HepG2 (cell line): ENCODE results near the gene NPHS1. TPM values are rescaled to one million over a fixed set of nuclear protein-coding genes. Genes with fewer than 3 reads are reported as not detected.
A peak's percentile ranks its signal among the peaks of the same experiment; 100 is the strongest.

Experiments
- ATAC-seq: fragments of 200-7000 bp; cut with Tn5 transposase; 3 replicates; pipeline ENCODE4 v1.9.1; 2020; ENCODE audit warnings: mild to moderate bottlenecking, moderate library complexity
- BruUV-seq: library from RNA; stranded (reverse); fragments of 400-500 nt; replicated peaks from 2 replicates; lab custom pipeline; 2021; lab: Mats Ljungman, UMichigan
- CTCF ChIA-PET: fragments of 300-600 bp; formaldehyde crosslinking; extraction: SDS; loops from one replicate; lab custom pipeline; 2021; ENCODE audit warnings: low total read pairs, inconsistent platforms, low intra/inter-chr PET ratio; lab: Yijun Ruan, JAX
- POLR2A ChIA-PET: fragments of 350-600 bp; sonication (Branson Sonifier 250); formaldehyde crosslinking; loops from one replicate; lab custom pipeline; 2020; ENCODE audit warnings: antibody characterized with exemption, inconsistent platforms; lab: Yijun Ruan, JAX
- DNase-seq: peaks from one replicate; pipeline ENCODE4 v3.0.0-alpha.2; 2015; ENCODE audit warnings: low spot score
- FAIRE-seq: peaks from 3 replicates; lab custom pipeline; 2011; peaks lifted over from hg19 to GRCh38; lab: Jason Lieb, UNC
- H2AFZ ChIP-seq: one replicate; pipeline ENCODE4 v1.6.1; 2011; ENCODE audit warnings: low read length, inconsistent platforms
- H3K27ac ChIP-seq: fragments of 300-600 bp; 3 replicates; pipeline ENCODE4 v1.8.0; 2011; ENCODE audit warnings: mixed run types, mild to moderate bottlenecking, mixed read lengths, low read length, inconsistent platforms; ENCODE audit not compliant: insufficient read depth; ENCODE audit errors: extremely low read length
- H3K27me3 ChIP-seq, 2 experiments: fragments of 200-600 bp in 1 of 2; 2 replicates in 1 of 2; 3 replicates in 1 of 2; pipeline versions ENCODE4 v1.6.0 to v1.8.0; 2011; ENCODE audit warnings: low read length in 2 of 2, mild to moderate bottlenecking in 2 of 2, moderate library complexity in 2 of 2, inconsistent platforms in 1 of 2; ENCODE audit not compliant: insufficient read depth in 2 of 2, control insufficient read depth in 1 of 2
- H3K36me3 ChIP-seq, 2 experiments: fragments of 200-600 bp in 1 of 2; replicated peaks in 1 of 2; 2 replicates in 1 of 2; 3 replicates in 1 of 2; pipeline versions ENCODE4 v1.5.1 to v1.8.0; 2011; ENCODE audit warnings: low read length in 2 of 2, inconsistent platforms in 1 of 2; ENCODE audit not compliant: insufficient read depth in 2 of 2, control insufficient read depth in 1 of 2
- H3K4me1 ChIP-seq: 2 replicates; pipeline ENCODE4 v1.5.1; 2012; ENCODE audit warnings: low read length, inconsistent platforms; ENCODE audit not compliant: insufficient read depth
- H3K4me2 ChIP-seq: 2 replicates; pipeline ENCODE4 v1.6.0; 2011; ENCODE audit warnings: low read depth, low read length, inconsistent platforms
- H3K4me3 ChIP-seq, 3 experiments: fragments of 200-600 bp in 1 of 3; sonication (generic), shearing (Covaris generic) in 1 of 3; replicated peaks in 1 of 3; 2 replicates each; pipeline ENCODE4 v1.5.1; 2011 to 2016; ENCODE audit warnings: low read length in 3 of 3, inconsistent platforms in 2 of 3, low read depth in 2 of 3, mild to moderate bottlenecking in 2 of 3, control low read depth in 1 of 3, mixed read lengths in 1 of 3; ENCODE audit not compliant: insufficient read depth in 1 of 3
- H3K79me2 ChIP-seq: one replicate; pipeline ENCODE4 v1.6.1; 2011; ENCODE audit warnings: low read length, inconsistent platforms; ENCODE audit not compliant: insufficient read depth
- H3K9ac ChIP-seq: 2 replicates; pipeline ENCODE4 v1.6.0; 2011; ENCODE audit warnings: mild to moderate bottlenecking, low read depth, low read length, inconsistent platforms; ENCODE audit not compliant: insufficient read depth
- H3K9me3 ChIP-seq: 2 replicates; pipeline ENCODE4 v1.5.1; 2012; ENCODE audit warnings: mild to moderate bottlenecking, low read length
- H4K20me1 ChIP-seq: 2 replicates; pipeline ENCODE4 v1.6.0; 2011; ENCODE audit warnings: inconsistent platforms, mild to moderate bottlenecking, low read length, moderate library complexity; ENCODE audit not compliant: insufficient read depth
- BRF2 ChIP-seq: sonication (generic); formaldehyde crosslinking; IDR thresholded peaks from 2 replicates; pipeline ENCODE4 v1.8.1; 2022; ENCODE audit warnings: mild to moderate bottlenecking, missing genetic modification reagents
- LCORL ChIP-seq, 2 experiments: fragments of 450-650 bp in 1 of 2; sonication (generic) in 1 of 2; formaldehyde crosslinking in 1 of 2; IDR thresholded peaks; 2 replicates each; pipeline versions ENCODE4 v1.5.0 to v1.6.1; 2017 to 2020; ENCODE audit warnings: antibody characterized with exemption in 1 of 2, missing genetic modification reagents in 1 of 2
- TERF1 ChIP-seq: sonication (generic); formaldehyde crosslinking; IDR thresholded peaks from 2 replicates; pipeline ENCODE4 v1.8.0; 2022; ENCODE audit warnings: mild to moderate bottlenecking, missing genetic modification reagents, moderate library complexity
- ZNF317 ChIP-seq: sonication (generic); formaldehyde crosslinking; IDR thresholded peaks from 2 replicates; pipeline ENCODE4 v1.5.0; 2020; ENCODE audit warnings: mild to moderate bottlenecking, missing genetic modification reagents
- WGBS: methylation state at CpG from one replicate; pipeline ENCODE4 v1.1.6; 2017; ENCODE audit warnings: low lambda C conversion rate; 5-methylcytosine and 5-hydroxymethylcytosine counted together
- in situ Hi-C: cut with HindIII; loops from 2 replicates; pipeline ENCODE4 v1.10.0; 2017; ENCODE audit warnings: low pct_unique_long_range_greater_than_20kb; ENCODE audit not compliant: extremely low pct_ligation_motif_present
- intact Hi-C: fragments of 100-400 bp; cut with micrococcal nuclease; formaldehyde crosslinking; loops from one replicate; pipeline ENCODE4 v1.10.0; 2022; ENCODE audit not compliant: unreplicated experiment
- polyA plus RNA-seq, 8 experiments: library from polyadenylated mRNA; depleted of rRNA in 3 of 8; stranded (reverse) in 7 of 8; unstranded in 1 of 8; fragments of >200 nt; fragmentation: Illumina TruSeq in 4 of 8; extraction: Trizol in 4 of 8; gene quantifications; 2 replicates each; pipeline versions ENCODE4 v1.2.1 to v1.2.3, GENCODE V29; 2011 to 2016; ENCODE audit warnings: low read depth in 4 of 8, missing spikeins in 1 of 8, mixed read lengths in 1 of 8; ENCODE audit not compliant: insufficient read depth in 1 of 8
- total RNA-seq, 5 experiments: library from RNA; depleted of rRNA; stranded (reverse); fragments of >200 nt; fragmentation: Illumina TruSeq; extraction: Trizol; gene quantifications; 2 replicates each; pipeline ENCODE4 v1.2.3, GENCODE V29; 2016; ENCODE audit warnings: low read depth in 1 of 5

Gene NPHS1
- total and polyA plus RNA-seq, 2 of the 13 experiments (the other 11 are each of a cell fraction or from before 2014, with no cell fraction given), result not detected

GRCh38 chr19:35805526-35806102 lies 46.7 kb downstream of the NPHS1 start:
- H3K27ac ChIP-seq, result no peak overlapping the region
- peaks cover 4% of the 10 kb centered on the region for H3K4me1 ChIP-seq
- 88% methylated on average over 5 of the region's 5 CpGs for WGBS
- no peaks in the 10 kb centered on the region for H4K20me1 ChIP-seq
- DNase-seq, result no peak
- no peak overlapping the region for H3K4me3 ChIP-seq
- no peak overlapping the region for H3K9ac ChIP-seq
- no TSS peak for BruUV-seq
- no peak overlapping the region for H3K4me2 ChIP-seq
- H3K79me2 ChIP-seq, result no peaks in the 10 kb centered on the region
- in situ Hi-C loops, result no loop called here
- POLR2A ChIA-PET, result no interaction called here
- FAIRE-seq, result no peak
- H3K36me3 ChIP-seq, result peaks cover 21 to 31% of the 10 kb centered on the region in 2 experiments; a peak in 4 of 5 replicates
- TF ChIP-seq LCORL (IDR thresholded peaks at IDR 0.05) (peak; percentile 59; the same call in 1 of the 2 replicates), LCORL (CRISPR knock-in tag; IDR thresholded peaks at IDR 0.05) (no peak), TERF1 (CRISPR knock-in tag) (no peak)
- CTCF ChIA-PET, result no interaction called here
- ATAC-seq, result no peak
- H3K9me3 ChIP-seq, result no peaks in the 10 kb centered on the region
- H3K27me3 ChIP-seq, result no peaks in the 10 kb centered on the region
- no peak overlapping the region for H2AFZ ChIP-seq
- intact Hi-C loops, result no loop called here

- H4K20me1 ChIP-seq, result no peaks in the 10 kb centered on the region
- CTCF ChIA-PET, result no interaction called here
- no peaks in the 10 kb centered on the region for H3K27me3 ChIP-seq
- no peak overlapping the region for H3K4me3 ChIP-seq
- in situ Hi-C loops, result no loop called here
- BruUV-seq, result TSS peak; percentile 24
- no peaks in the 10 kb centered on the region for H3K9me3 ChIP-seq
- DNase-seq (no peak), FAIRE-seq (no peak), ATAC-seq (no peak)
- H2AFZ ChIP-seq, result no peak overlapping the region
- no peak overlapping the region for H3K9ac ChIP-seq
- peaks cover 11% of the 10 kb centered on the region for H3K4me1 ChIP-seq
- no peaks in the 10 kb centered on the region for H3K79me2 ChIP-seq
- no peak overlapping the region for H3K27ac ChIP-seq
- H3K4me2 ChIP-seq, result no peak overlapping the region
- POLR2A ChIA-PET, result interaction anchor here (0.9 to 3.6 kb wide), 2 partner anchors 10 to 59 kb away, joined by 3 to 13 read pairs; partner anchors contain the start of gene PRODH2
- 94% methylated on average over 2 of the region's 3 CpGs for WGBS
- intact Hi-C loops, result no loop called here
- TF ChIP-seq BRF2 (CRISPR knock-in tag) (no peak), ZNF317 (CRISPR knock-in tag) (peak; percentile 89)
- H3K36me3 ChIP-seq, result peaks cover 16 to 31% of the 10 kb centered on the region in 2 experiments; a peak in 4 of 5 replicates
Observed at GRCh38 chr19:35801828-35802227, 50.5 kb downstream of the NPHS1 start.
